ENCODE measurements around the gene CMYA5.

DNA sequence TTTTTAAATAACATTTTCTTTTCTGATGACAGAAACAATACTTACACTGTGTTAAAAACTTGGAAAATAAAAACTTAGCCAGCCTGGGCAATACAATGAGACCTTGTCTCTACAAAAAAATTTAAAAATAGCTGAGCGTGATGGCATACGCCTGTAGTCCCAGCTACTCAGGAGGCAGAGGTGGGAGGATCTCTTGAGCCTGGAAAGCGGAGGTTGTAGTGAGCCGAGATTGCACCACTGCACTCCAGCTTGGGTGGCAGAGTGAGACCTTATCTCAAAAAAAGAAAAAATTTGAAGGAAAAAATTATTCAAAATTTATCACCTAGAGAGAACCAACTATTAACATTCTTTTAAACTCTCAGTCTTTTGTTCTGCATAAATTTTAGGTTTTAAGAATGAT, 4.9 kb upstream of the CMYA5 start:
- TF ChIP-seq, protein P1, sequence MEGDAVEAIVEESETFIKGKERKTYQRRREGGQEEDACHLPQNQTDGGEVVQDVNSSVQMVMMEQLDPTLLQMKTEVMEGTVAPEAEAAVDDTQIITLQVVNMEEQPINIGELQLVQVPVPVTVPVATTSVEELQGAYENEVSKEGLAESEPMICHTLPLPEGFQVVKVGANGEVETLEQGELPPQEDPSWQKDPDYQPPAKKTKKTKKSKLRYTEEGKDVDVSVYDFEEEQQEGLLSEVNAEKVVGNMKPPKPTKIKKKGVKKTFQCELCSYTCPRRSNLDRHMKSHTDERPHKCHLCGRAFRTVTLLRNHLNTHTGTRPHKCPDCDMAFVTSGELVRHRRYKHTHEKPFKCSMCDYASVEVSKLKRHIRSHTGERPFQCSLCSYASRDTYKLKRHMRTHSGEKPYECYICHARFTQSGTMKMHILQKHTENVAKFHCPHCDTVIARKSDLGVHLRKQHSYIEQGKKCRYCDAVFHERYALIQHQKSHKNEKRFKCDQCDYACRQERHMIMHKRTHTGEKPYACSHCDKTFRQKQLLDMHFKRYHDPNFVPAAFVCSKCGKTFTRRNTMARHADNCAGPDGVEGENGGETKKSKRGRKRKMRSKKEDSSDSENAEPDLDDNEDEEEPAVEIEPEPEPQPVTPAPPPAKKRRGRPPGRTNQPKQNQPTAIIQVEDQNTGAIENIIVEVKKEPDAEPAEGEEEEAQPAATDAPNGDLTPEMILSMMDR (IDR thresholded peaks at IDR 0.05), result no peak
- TF ChIP-seq POLR2A (IDR thresholded peaks at IDR 0.05), result no peak

Data from thyroid gland (tissue), 4 donors.